ENCODE results near the gene PRPF4. TPM values are rescaled to one million over a fixed set of nuclear protein-coding genes. Genes with fewer than 3 reads are reported as not detected.
A peak's percentile ranks its signal among the peaks of the same experiment; 100 is the strongest.
"Not testable (repeated sequence)": the region's sequence is repeated elsewhere in the genome, so short reads cannot be mapped to it uniquely, and the experiment has no call there.

PRPF4 gene
- total RNA-seq (2014; rRNA removed; shearing (Covaris generic)): 21.3 and 21.8 TPM in 2 replicates

GRCh38 chr9:113275157-113276131, at the start of gene PRPF4, which contains the start of gene CDC26:
Gene PRPF4, plus strand, starts transcription at chr9:113275658. Its CDS starts 86 bp downstream, at chr9:113275744.
Gene CDC26, minus strand, starts transcription at chr9:113275572. Its CDS starts 3,065 bp downstream, at chr9:113272507.
- DNase-seq (ENCODE audit: low spot score): peak; percentile 98

DNA sequence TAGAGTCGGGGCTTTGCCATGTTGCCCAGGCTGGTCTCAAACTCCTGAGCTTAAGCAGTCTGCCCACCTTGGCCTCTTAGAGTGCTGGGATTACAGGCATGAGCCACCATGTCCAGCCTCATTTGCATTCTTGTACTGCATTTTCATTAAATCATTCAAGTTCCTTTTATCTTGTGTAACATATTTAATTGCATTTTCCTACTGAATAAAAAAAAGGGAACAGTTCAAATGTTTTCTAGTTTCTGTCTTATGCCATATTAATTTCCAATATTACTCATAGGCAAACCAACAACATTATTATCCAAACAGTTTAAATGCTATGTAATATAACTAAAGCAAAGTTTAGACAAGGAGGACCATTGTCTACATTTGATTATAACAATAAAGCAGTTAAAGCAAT, 48.0 kb upstream of the PRPF4 start:
- no peak for DNase-seq (ENCODE audit: low spot score)

GRCh38 chr9:113228130-113228665, 47.3 kb upstream of the PRPF4 start:
- no peak for DNase-seq (ENCODE audit: low spot score)

DNA sequence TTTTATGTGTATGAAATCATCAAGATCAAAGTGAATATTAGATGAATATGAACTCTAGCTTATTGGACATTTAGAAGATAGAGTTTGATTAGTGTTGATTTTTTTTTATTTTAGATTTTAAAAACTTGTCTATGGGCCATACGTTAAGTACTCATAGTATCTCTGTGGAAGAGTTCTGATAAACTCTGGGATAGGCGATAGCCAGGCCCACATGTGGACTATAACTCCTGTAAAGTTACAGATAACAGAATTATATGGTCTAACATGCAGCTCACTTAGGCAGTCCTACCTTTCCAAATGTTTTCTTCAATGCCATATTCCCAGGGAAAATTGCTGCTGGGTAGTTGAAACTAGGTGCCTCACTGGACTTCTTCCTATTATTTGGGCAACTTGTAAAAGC, 43.8 kb upstream of the PRPF4 start:
- DNase-seq (ENCODE audit: low spot score): no peak

DNA sequence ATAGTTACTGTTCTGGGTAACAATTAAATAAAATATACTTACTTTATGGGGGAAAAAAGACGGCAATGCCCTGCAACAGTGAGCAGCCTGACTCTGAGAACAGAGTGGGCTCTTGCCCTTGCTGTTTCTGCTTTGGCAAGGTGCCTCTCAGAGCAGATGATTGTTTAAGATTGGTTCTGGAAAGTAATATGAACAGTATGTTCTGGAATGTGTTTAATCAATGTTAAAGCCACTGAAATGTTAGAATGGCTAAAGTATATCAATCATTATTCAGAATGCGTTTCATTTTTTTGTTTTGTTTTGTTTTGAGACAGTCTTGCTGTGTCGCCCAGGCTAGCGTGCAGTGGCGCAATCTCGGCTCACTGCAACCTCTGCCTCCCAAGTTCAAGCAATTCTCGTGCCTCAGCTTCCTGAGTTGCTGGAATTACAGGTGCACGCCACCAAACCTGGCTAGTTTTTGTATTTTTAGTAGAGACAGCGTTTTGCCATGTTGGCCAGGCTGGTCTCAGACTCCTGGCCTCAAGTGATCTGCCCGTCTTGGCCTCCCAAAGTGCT, 39.7 kb upstream of the PRPF4 start:
- not testable (repeated sequence) for DNase-seq (ENCODE audit: low spot score)

DNA sequence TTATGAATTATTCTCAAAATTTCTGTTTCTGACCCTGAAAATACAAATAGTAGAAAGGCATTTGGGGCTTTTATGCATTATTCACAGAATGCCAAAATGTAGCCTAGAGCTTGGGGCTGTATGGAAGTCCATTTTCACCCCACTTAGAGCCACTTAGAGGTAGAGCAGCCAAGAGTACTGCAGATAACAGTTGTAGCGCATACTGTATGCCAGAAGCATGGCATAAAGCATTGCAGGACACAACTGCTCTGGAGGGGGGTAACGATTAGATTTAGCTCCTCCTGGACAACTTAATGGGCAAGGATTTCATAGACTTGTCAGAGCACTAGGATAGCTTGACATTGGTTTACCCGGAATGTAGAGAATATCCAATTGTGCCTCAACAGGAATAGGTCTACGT, 38.4 kb upstream of the PRPF4 start:
- DNase-seq (ENCODE audit: low spot score): no peak

GRCh38 chr9:113238202-113238858, 37.1 kb upstream of the PRPF4 start:
- no peak for DNase-seq (ENCODE audit: low spot score)

GRCh38 chr9:113238859-113239232, 36.6 kb upstream of the PRPF4 start:
- no peak for DNase-seq (ENCODE audit: low spot score)

DNA sequence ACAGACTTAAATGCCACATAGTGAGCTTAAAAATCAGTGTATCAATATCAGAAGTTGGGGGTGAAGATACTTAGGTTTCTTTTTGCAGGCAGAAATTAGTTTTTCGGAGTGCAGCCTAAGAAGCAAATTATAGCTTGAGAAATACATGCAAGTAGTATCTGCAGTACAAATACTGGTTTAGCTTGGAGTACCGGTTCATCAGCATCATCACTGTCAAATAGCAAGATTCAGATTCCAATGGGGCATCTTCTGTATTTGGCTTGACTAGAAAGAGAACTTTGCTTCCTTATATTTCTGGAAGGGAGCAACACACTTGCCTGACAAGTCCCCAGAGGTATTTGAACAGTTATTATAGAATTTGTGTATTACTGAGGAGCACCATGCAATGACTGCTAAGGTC, 34.3 kb upstream of the PRPF4 start:
- no peak for DNase-seq (ENCODE audit: low spot score)

GRCh38 chr9:113244556-113244955, 30.9 kb upstream of the PRPF4 start:
- DNase-seq (ENCODE audit: low spot score): no peak

GRCh38 chr9:113245894-113246293, 29.6 kb upstream of the PRPF4 start:
- DNase-seq (ENCODE audit: low spot score): no peak

GRCh38 chr9:113246928-113247327, 28.5 kb upstream of the PRPF4 start:
- no peak for DNase-seq (ENCODE audit: low spot score)

GRCh38 chr9:113247640-113248039, 27.8 kb upstream of the PRPF4 start:
- no peak for DNase-seq (ENCODE audit: low spot score)

DNA sequence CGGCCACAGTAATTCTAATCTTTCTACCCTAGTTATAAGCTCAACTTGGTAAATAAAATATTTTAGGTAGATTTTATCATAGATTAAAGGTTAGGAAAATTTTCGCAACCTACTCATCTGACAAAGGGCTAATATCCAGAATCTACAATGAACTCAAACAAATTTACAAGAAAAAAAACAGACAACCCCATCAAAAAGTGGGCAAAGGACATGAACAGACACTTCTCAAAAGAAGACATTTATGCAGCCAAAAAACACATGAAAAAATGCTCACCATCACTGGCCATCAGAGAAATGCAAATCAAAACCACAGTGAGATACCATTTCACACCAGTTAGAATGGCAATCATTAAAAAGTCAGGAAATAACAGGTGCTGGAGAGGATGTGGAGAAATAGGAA, 25.8 kb upstream of the PRPF4 start:
- not testable (repeated sequence) for DNase-seq (ENCODE audit: low spot score)

DNA sequence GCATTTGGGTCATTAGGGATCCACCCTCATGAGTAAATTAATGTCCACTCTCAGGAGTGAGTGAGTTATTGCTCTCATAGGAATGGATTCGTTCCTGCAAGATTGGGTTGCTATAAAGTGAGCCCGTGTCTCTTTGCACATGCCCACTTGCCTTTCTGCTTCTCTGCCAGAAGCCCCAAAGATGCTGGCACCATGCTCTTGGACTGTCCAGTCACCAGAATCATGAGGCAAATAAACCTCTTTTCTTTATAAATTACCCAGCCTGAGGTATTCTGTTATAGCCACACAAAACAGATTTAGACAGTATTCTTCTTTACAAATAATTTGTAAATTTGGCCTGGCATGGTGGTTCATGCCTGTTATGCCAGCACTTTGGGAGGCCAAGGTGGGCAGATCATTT, 24.7 kb upstream of the PRPF4 start:
- no peak for DNase-seq (ENCODE audit: low spot score)

- DNase-seq (ENCODE audit: low spot score): no peak
Observed at GRCh38 chr9:113254991-113255390, 20.5 kb upstream of the PRPF4 start.

GRCh38 chr9:113255438-113255837, 20.0 kb upstream of the PRPF4 start:
- DNase-seq (ENCODE audit: low spot score): no peak

DNA sequence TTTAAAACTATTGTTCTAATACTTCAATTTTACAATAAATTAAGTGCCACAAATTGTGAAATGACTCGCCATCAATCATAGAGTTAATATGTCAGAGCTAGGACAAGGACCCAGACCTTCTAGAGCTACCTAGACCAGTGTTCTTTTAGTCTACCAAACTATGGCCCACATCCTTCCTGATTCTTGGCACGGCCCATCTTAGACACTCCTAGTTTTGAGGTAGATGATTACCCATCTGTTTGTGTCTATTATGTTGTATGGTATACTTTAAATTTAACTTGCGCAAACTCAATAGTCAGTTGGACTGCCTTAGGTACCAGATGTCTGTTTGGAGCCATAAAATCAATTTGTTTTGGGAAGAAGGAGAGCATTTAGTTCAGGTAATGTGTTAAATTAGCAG, 17.6 kb upstream of the PRPF4 start:
- no peak for DNase-seq (ENCODE audit: low spot score)

DNA sequence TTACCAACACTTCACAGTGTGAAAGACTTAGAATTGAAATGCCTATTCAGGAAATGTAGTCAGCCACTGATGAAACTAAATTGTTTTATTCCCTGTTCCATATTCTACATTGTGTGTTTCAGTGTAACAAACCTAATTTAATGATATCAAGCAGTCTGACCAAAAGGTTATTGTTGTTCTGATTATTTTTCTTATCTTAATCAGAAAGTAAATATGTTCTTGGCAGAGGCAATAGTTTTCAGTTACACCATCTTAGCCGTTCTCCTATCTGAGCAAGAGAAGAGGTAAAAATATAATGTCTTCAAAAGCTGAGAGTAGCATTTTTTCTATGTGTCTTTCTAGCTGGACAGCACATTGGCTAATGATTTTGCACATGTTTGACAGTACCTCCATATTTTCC, 17.2 kb upstream of the PRPF4 start:
- no peak for DNase-seq (ENCODE audit: low spot score)

- no peak for DNase-seq (ENCODE audit: low spot score)
Observed at GRCh38 chr9:113261917-113262671, 13.4 kb upstream of the PRPF4 start.

GRCh38 chr9:113266174-113266573, 9.3 kb upstream of the PRPF4 start:
- DNase-seq (ENCODE audit: low spot score): no peak

Measured in HT-29 (cell line).